NOMO-1 (cell line): ENCODE measurements around the gene YAF2.
A peak's percentile ranks its signal among the peaks of the same experiment; 100 is the strongest.
"Not testable (repeated sequence)": the region's sequence is repeated elsewhere in the genome, so short reads cannot be mapped to it uniquely, and the experiment has no call there.

ENCODE experiments used
- DNase-seq, 2 experiments: peaks; one replicate each; lab custom pipeline; 2025; ENCODE audit not compliant: unreplicated experiment in 2 of 2; lab: John Stamatoyannopoulos, UW

The YAF2 gene

GRCh38 chr12:42255866-42256261 lies 17.8 kb upstream of the YAF2 start:
- DNase-seq: no peak

DNA sequence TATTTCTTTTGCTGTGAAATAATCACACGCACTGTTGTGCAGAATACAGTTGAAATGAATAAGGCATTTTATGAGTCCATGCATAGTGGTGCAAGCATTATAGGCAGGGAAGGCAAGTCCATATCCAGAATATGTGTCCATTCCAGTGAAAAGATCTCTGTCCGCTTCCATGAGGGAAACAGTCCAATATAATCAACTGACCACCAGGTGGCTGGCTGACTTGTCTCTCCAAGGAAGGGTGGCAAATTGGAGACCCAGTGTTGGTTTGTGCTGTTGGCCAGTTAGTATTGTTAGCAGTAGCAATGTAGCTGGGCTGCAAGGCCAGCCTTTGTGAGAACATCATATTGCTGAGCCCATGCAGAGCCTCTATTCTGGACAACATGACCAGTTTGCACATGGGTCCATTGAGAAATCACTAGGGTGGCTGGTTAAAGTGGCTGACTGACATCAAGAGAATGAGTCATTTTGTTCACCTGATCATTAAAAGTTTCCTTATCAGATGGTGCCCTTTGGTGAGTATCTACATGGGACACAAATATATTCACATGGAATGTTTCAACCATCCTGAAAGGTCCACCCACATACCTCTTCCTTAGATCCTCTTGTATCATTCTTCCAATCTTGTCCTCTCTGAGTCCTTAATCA lies 17.3 kb upstream of the YAF2 start:
- no peak for DNase-seq

GRCh38 chr12:42252645-42253044 lies 14.6 kb upstream of the YAF2 start:
- not testable (repeated sequence) for DNase-seq

DNA sequence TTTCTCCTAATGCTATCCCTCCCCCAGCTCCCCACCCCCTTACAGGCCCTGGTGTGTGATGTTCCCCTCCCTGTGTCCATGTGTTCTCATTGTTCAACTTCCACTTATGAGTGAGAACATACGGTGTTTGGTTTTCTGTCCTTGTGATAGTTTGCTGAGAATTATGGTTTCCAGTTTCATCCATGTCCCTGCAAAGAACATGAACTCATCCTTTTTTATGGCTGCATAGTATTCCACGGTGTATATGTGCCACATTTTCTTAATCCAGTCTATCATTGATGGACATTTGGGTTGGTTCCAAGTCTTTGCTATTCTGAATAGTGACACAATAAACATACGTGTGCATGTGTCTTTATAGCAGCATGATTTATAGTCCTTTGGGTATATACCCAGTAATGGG lies 11.0 kb upstream of the YAF2 start:
- not testable (repeated sequence) for DNase-seq

DNA sequence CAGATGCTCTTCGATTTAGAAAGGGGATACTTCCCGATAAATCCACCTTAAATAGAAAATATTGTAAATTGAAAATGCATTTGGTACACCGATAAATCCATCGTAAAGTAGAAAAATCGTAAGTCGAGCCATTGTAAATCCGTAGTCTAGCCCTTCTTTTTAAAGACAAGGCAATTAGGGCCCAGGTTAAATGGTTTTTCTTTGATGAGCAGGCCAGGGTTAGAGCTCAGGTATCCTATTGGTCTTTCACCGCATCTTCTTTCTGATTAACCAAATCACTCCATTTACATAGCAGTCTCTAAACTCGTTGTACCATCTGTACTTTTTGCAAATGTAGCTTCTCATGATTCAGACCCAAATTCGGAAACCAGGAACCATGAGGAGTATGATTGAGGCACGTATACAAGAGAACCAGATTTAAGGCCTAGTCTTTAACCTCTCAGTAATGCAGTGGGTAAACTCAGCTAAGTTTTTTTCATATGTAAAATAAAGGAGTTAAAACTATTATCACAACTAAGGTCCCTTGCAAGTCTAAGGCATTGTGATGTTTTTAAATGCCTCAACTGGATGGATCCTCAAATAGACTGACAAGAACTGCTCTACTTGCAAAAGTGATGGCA lies 2.2 kb upstream of the YAF2 start:
- DNase-seq: no peak

GRCh38 chr12:42237853-42238239 lies 202 bp downstream of the YAF2 start:
- peak in 1 of 2 experiments; percentile 42 for DNase-seq

- DNase-seq: peak; percentile 73 to 81
Observed at GRCh38 chr12:42237052-42237852, 796 bp downstream of the YAF2 start.

GRCh38 chr12:42236017-42236416 lies 2.0 kb downstream of the YAF2 start:
- DNase-seq: no peak

- no peak for DNase-seq
Observed at GRCh38 chr12:42235426-42235825, 2.6 kb downstream of the YAF2 start.

- DNase-seq: no peak
Observed at GRCh38 chr12:42234970-42235369, 3.1 kb downstream of the YAF2 start.

GRCh38 chr12:42227525-42227924 lies 10.5 kb downstream of the YAF2 start:
- not testable (repeated sequence) for DNase-seq

DNA sequence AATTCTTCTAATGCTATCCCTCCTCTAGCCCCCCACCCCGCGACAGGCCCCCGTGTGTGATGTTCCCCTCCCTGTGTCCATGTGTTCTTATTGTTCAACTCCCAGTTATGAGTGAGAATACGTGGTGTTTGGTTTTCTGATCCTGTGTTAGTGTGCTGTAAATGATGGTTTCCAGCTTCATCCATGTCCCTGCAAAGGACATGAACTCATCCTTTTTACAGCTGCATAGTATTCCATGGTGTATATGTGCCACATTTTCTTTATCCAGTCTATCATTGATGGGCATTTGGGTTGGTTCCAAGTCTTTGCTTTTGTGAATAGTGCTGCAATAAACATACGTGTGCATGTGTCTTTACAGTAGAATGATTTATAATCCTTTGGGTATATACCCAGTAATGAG lies 13.5 kb downstream of the YAF2 start:
- not testable (repeated sequence) for DNase-seq

- no peak for DNase-seq
Observed at GRCh38 chr12:42222724-42223123, 15.3 kb downstream of the YAF2 start.

GRCh38 chr12:42221726-42222125 lies 16.3 kb downstream of the YAF2 start:
- DNase-seq: no peak

GRCh38 chr12:42217656-42218055 lies 20.4 kb downstream of the YAF2 start:
- no peak for DNase-seq

- no peak for DNase-seq
Observed at GRCh38 chr12:42216737-42217136, 21.3 kb downstream of the YAF2 start.

- not testable (repeated sequence) for DNase-seq
Observed at GRCh38 chr12:42215759-42216158, 22.3 kb downstream of the YAF2 start.

DNA sequence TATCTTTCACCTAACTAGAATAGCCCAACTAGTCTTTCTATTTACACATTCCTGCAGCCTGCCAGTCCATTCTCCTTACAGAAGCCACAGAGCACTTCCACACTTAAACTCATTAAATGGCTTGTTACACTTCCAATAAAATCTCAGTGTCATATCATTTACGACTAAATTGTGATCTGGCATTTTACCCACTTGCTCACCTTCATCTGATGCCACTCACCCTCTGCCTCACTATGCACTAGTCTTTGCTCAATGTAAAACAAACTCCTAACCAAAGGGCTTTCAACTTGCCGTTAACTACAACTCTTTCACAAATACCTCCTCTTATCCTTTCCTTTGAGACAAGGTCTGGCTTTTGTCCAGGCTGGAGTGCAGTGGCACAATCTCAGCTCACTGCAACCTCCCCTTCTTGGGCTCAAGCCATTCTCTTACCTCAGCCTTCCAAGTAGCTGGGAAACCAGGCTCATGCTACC lies 24.1 kb downstream of the YAF2 start:
- no peak for DNase-seq

- DNase-seq: no peak
Observed at GRCh38 chr12:42213023-42213422, 25.0 kb downstream of the YAF2 start.

DNA sequence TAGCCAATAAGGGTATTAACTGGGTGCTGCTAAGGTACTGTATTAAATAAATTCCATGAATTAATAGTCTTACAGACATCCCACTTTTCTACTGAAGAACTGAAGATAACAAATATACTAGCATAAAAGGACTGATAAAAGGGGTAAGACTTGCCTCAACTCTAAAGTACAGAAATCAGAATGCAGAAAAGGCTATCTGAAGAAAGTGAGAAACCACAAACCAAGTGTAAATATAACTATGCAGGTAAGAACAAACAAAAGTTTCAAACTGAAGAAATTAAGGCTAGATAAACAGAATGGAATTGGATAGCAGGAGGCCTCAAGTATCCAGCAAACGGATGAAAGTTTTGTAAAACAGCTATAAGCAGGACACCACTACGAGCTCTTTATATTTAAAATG lies 29.5 kb downstream of the YAF2 start:
- no peak for DNase-seq

GRCh38 chr12:42204819-42205218 lies 33.2 kb downstream of the YAF2 start:
- DNase-seq: no peak

GRCh38 chr12:42204362-42204761 lies 33.7 kb downstream of the YAF2 start:
- no peak for DNase-seq
